NCI-H2196 treated with DMSO at 0.1 percent for 48 hours (cell line): ENCODE results near the gene CAMKV.
A peak's percentile ranks its signal among the peaks of the same experiment; 100 is the strongest.
"Not testable (repeated sequence)": the region's sequence is repeated elsewhere in the genome, so short reads cannot be mapped to it uniquely, and the experiment has no call there.

Experiments used
- DNase-seq: peaks from one replicate; lab custom pipeline; 2025; ENCODE audit not compliant: unreplicated experiment; lab: John Stamatoyannopoulos, UW

Gene CAMKV

GRCh38 chr3:49856181-49857005, 13.3 kb downstream of the CAMKV start, which contains the start of gene TRAIP:
Gene TRAIP, minus strand, starts transcription at chr3:49856564. Its CDS starts 111 bp downstream, at chr3:49856453.
- DNase-seq, result peak; percentile 64

- no peak for DNase-seq
Observed at GRCh38 chr3:49855662-49856061, 14.0 kb downstream of the CAMKV start.

GRCh38 chr3:49845694-49846093, 24.0 kb downstream of the CAMKV start:
- no peak for DNase-seq

- no peak for DNase-seq
Observed at GRCh38 chr3:49844464-49845183, 25.1 kb downstream of the CAMKV start.

- no peak for DNase-seq
Observed at GRCh38 chr3:49842843-49843517, 26.7 kb downstream of the CAMKV start.

GRCh38 chr3:49841806-49842205, 27.9 kb downstream of the CAMKV start:
- DNase-seq, result no peak

- no peak for DNase-seq
Observed at GRCh38 chr3:49841126-49841696, 28.5 kb downstream of the CAMKV start.

GRCh38 chr3:49840388-49840787, 29.3 kb downstream of the CAMKV start:
- DNase-seq, result no peak

GRCh38 chr3:49839193-49839809, 30.4 kb downstream of the CAMKV start:
- peak; percentile 24 for DNase-seq

- DNase-seq, result no peak
Observed at GRCh38 chr3:49831341-49831740, 38.4 kb downstream of the CAMKV start.

GRCh38 chr3:49826016-49826415, 43.7 kb downstream of the CAMKV start:
- DNase-seq, result no peak

GRCh38 chr3:49823131-49823530, 46.6 kb downstream of the CAMKV start:
- not testable (repeated sequence) for DNase-seq

- DNase-seq, result peak; percentile 34
Observed at GRCh38 chr3:49813497-49814174, 56.1 kb downstream of the CAMKV start, which contains the start of gene UBA7. Gene UBA7, minus strand, starts transcription at chr3:49813953. Its CDS starts 166 bp downstream, at chr3:49813787.

GRCh38 chr3:49812916-49813496, 56.7 kb downstream of the CAMKV start:
- no peak for DNase-seq
